Esophagus squamous epithelium (tissue), 4 donors: ENCODE data around the gene KIF2C.

Experiments used
- POLR2A ChIP-seq, 4 donors: fragments of 450-650 bp; IDR thresholded peaks; one replicate each; pipeline ENCODE4 v1.6.1; 2017; ENCODE audit warnings: antibody characterized with exemption in 4 of 4, mild to moderate bottlenecking in 4 of 4, moderate library complexity in 3 of 4
- TF ChIP-seq, protein P1 (sequence below), 6 experiments: fragments of 450-650 bp in 4 of 6; fragments of 200-600 bp in 2 of 6; sonication (generic) in 2 of 6; IDR thresholded peaks; one replicate each; pipeline ENCODE4 v1.5.1; 2016 to 2019; ENCODE audit warnings: antibody characterized with exemption in 6 of 6, mild to moderate bottlenecking in 4 of 6, moderate library complexity in 4 of 6

DNA sequence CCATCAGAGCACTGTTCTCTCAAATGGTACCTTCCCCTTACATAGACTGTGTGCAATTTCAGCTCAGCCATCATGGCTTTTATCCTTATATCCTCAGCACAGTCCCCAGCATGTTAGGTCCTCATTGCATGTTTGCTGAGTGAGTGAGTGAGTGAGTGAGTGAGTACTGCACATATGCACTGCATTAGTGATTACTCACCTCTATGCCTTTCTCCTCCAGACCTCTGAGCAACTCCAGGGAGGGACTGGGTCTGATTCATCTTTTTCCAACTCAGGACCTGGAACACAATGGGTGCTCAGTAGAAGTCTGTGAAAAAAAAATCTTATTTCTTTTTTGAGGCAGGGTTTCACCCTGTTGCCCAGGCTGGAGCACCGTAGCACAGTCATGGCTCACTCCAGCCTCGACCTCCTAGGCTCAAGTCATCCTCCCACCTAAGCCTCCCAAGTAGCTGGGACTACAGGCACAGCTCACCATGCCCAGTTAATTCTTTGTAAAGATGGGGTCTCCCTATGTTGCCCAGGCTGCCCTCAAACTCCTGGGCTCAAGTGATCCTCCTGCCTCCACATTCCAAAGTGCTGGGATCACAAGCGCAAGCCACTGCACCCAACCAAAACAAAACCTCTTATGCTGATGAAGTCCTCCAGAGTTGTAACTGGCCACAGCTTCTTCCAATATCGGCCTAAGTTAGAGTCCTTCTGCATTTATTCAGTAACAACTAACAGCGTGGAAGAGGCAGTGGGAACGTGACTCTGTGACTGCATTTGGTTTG lies 32.3 kb upstream of the KIF2C start:
- TF ChIP-seq, protein P1, sequence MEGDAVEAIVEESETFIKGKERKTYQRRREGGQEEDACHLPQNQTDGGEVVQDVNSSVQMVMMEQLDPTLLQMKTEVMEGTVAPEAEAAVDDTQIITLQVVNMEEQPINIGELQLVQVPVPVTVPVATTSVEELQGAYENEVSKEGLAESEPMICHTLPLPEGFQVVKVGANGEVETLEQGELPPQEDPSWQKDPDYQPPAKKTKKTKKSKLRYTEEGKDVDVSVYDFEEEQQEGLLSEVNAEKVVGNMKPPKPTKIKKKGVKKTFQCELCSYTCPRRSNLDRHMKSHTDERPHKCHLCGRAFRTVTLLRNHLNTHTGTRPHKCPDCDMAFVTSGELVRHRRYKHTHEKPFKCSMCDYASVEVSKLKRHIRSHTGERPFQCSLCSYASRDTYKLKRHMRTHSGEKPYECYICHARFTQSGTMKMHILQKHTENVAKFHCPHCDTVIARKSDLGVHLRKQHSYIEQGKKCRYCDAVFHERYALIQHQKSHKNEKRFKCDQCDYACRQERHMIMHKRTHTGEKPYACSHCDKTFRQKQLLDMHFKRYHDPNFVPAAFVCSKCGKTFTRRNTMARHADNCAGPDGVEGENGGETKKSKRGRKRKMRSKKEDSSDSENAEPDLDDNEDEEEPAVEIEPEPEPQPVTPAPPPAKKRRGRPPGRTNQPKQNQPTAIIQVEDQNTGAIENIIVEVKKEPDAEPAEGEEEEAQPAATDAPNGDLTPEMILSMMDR (IDR thresholded peaks at IDR 0.05) = no peak
- TF ChIP-seq POLR2A (IDR thresholded peaks at IDR 0.05) = no peak
